GM12874 (cell line): ENCODE results near the gene APOF.

Experiments
- CTCF ChIP-seq: IDR thresholded peaks from 2 replicates; pipeline ENCODE4 v1.5.1; 2011; ENCODE audit warnings: low read depth, mild to moderate bottlenecking, control low read depth, low read length, moderate library complexity; ENCODE audit not compliant: insufficient read depth

The APOF gene

DNA sequence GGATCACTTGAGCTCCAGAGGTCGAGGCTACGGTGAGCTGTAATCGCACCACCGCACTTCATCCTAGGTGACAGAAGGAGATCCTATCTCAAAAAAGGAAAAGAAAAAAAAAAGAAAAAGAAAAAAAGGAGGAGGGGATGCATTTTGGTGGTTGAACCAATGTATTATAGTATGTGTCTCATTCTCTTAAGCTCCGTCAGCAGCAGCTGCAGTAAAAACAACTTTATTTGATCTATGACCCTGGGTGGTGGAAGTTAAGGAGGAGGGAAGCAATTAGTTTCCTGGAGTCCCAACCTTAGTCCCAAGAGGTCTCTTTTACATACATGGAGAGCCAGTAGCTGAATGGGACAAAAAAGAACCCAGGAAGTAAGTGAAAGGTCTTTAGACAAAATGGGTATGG, 26.8 kb upstream of the APOF start:
- TF ChIP-seq CTCF: no peak

- TF ChIP-seq CTCF: no peak
Observed at GRCh38 chr12:56387152-56387736, 24.6 kb upstream of the APOF start.

DNA sequence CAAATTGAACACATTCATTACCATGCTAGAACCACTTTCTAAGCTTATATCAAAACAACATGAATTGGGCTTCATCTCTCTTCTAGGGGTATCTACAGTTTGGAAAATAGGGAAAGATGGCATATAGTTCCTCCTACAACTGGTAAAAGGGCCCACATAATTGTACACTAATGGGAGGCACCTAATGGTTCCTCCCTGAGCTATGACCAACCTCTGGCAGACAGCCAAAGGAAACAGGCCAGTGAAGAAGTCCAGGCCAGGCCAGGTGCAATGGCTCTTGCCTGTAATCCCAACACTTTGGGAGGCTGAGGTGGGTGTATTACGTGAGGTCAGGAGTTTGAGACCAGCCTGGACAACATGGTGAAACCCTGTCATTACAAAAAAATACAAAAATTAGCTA, 23.2 kb upstream of the APOF start:
- no peak for TF ChIP-seq CTCF

DNA sequence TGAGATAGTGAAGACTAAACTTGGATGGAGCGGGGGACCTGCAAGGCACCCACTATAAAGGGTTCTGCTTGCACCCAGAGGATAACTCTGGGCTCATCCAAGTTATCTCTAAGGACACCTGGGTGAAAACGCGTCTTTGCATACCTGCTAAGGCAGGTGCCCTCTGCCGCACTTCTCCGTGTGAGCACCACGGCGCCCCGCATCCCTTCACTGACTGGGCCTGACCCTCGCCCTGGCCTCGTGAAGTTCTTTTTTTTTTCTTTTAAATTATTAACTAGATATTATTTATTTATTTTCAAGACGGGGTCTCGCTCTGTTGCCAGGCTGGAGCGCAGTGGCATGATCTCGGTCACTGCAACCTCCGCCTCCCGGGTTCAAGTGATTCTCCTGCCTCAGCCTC, 20.0 kb upstream of the APOF start:
- TF ChIP-seq CTCF: no peak

GRCh38 chr12:56377989-56378316, 15.3 kb upstream of the APOF start:
- TF ChIP-seq CTCF: no peak

GRCh38 chr12:56377310-56377988, 14.8 kb upstream of the APOF start:
- TF ChIP-seq CTCF: no peak

DNA sequence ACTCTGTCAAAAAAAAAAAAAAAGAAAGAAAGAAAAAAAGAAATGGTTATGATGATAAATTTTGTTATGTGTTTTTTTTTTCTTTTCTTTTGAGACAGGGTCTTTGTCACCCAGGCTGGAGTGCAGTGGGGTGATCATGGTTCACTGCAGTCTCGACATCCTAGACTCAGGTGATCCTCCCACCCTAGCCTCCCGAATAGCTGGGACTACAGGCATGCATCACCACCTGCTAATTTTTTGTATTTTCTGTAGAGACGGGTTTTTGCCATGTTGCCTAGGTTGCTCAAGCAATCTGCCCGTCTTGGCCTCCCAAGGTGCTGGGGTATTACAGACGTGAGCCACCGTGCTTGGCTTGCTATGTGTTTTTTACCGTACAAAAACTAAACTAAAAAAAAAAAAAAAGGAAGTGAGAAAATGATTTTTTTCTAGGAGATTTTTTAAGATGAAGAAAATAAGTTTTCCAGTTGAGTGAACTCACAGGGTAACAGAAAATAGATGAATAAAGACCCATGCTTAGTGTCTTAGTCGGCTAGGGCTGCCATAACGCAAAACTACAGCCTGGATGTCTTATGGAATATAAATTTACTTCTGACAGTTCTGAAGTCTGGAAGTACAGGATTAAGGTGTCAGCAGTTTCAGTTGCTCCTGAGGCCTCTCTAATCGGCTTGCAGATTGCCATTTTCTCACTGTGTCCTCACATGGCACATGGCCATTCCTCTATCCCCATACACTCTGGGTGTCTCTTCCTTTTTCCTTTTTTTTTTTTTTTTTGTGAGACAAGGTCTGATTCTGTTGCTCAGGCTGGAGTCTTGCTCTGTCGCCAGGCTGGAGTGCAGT, 13.2 kb upstream of the APOF start:
- TF ChIP-seq CTCF: no peak
